ENCODE measurements around the gene MAP6.

The MAP6 gene

GRCh38 chr11:75668451-75669297 lies at the start of gene MAP6:
Gene MAP6 (minus strand): TSS chr11:75669038. CDS start chr11:75668369, 669 bp downstream.
- no peak for TF ChIP-seq JUND (IDR thresholded peaks at IDR 0.05; ENCODE audit: low read depth)
- in situ Hi-C loops (cut with HindIII; ENCODE audit: low pct_unique_long_range_greater_than_20kb, low sequenced_read_pairs) = no loop called here
- DNase-seq (ENCODE audit: low read depth in 1 of 2, low spot score in 1 of 2) = no peak

- no peak for TF ChIP-seq JUND (IDR thresholded peaks at IDR 0.05; ENCODE audit: low read depth)
- peak in 1 of 2 experiments; percentile 25 for DNase-seq (ENCODE audit: low read depth in 1 of 2, low spot score in 1 of 2)
- in situ Hi-C loops (cut with HindIII; ENCODE audit: low pct_unique_long_range_greater_than_20kb, low sequenced_read_pairs) = no loop called here
Measured at GRCh38 chr11:75717608-75718418, 49.0 kb upstream of the MAP6 start, which contains the start of gene MOGAT2. Gene MOGAT2 (plus strand): TSS chr11:75717838. CDS start chr11:75717889, 51 bp downstream.

- in situ Hi-C loops (cut with HindIII; ENCODE audit: low pct_unique_long_range_greater_than_20kb, low sequenced_read_pairs) = no loop called here
Measured at GRCh38 chr11:75716659-75717058, 47.8 kb upstream of the MAP6 start.

GRCh38 chr11:75715688-75716087 lies 46.9 kb upstream of the MAP6 start:
- no peak for TF ChIP-seq JUND (IDR thresholded peaks at IDR 0.05; ENCODE audit: low read depth)
- DNase-seq (ENCODE audit: low read depth in 1 of 2, low spot score in 1 of 2) = no peak
- in situ Hi-C loops (cut with HindIII; ENCODE audit: low pct_unique_long_range_greater_than_20kb, low sequenced_read_pairs) = no loop called here

More at GRCh38 chr11:75716659-75717058, 47.8 kb upstream of the MAP6 start:
- no peak for DNase-seq (ENCODE audit: low read depth in 1 of 2, low spot score in 1 of 2)
- no peak for TF ChIP-seq JUND (IDR thresholded peaks at IDR 0.05; ENCODE audit: low read depth)

DNA sequence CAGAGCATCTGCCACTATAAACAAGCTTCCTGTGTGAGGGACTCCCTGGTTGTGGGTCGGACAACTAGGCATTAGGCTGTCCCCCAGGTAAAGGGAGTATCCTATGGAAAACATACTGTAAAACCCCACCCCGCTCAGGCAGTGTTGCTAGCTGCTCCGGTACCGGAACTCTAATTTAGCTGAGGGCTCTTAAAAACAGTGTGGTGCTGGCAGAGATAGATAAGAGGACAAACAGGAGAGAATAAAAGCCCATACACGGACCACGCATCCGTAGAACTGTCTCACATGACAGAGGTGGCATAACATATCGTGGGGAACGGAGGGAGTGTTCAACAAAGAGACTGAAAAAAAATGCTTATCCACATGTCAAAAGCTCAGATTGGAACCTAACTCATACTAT lies 45.4 kb upstream of the MAP6 start:
- no peak for DNase-seq (ENCODE audit: low read depth in 1 of 2, low spot score in 1 of 2)
- no peak for TF ChIP-seq JUND (IDR thresholded peaks at IDR 0.05; ENCODE audit: low read depth)
- in situ Hi-C loops (cut with HindIII; ENCODE audit: low pct_unique_long_range_greater_than_20kb, low sequenced_read_pairs) = no loop called here

GRCh38 chr11:75706260-75706729 lies 37.5 kb upstream of the MAP6 start:
- TF ChIP-seq JUND (IDR thresholded peaks at IDR 0.05; ENCODE audit: low read depth) = no peak
- in situ Hi-C loops (cut with HindIII; ENCODE audit: low pct_unique_long_range_greater_than_20kb, low sequenced_read_pairs) = no loop called here
- DNase-seq (ENCODE audit: low read depth in 1 of 2, low spot score in 1 of 2) = peak; percentile 81 to 89

DNA sequence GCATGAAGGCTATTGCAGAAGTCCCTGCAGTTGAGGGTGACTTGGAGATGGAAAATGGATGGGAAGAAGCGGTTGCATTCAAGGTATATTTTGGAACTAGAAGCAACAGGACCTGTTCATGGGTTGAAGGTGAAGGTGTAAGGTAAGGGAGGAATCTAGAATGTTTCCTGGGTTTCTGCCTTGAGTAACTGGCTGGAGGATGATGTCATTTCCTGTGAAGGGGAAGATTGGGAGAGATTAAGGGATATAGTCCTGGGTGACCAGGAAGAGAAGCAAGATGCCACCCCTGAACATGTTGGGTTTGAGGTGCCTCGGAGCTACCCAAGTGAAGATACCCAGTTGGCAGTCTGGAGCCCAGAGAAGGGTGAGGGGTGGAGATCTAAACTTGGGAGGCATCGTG lies 36.7 kb upstream of the MAP6 start:
- in situ Hi-C loops (cut with HindIII; ENCODE audit: low pct_unique_long_range_greater_than_20kb, low sequenced_read_pairs) = no loop called here
- DNase-seq (ENCODE audit: low read depth in 1 of 2, low spot score in 1 of 2) = no peak
- no peak for TF ChIP-seq JUND (IDR thresholded peaks at IDR 0.05; ENCODE audit: low read depth)

DNA sequence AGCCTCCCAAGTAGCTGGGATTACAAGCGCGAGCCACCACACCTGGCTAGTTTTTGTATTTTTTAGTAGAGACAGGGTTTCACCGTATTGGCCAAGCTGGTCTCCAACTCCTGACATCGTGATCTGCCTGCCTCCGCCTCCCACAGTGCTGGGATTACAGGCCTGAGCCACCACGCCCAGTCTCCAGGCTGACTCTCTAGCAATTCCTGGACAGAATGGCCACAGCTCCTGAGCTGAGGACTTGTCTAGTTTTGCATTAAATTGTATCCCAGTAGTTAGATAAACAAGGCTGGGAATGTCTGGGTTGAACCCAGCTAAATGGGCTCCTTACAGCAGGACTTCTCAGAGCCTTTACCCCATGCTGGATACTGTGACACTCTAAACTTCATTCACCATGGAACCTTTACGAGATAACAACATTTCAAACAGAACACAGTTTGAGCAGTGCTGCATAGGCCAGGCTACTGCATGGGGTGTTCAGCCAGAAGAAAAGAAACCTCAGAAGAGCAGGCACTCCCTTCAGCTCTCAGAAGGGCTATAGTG lies 34.9 kb upstream of the MAP6 start:
- in situ Hi-C loops (cut with HindIII; ENCODE audit: low pct_unique_long_range_greater_than_20kb, low sequenced_read_pairs) = no loop called here

GRCh38 chr11:75700940-75701339 lies 32.1 kb upstream of the MAP6 start:
- no peak for TF ChIP-seq JUND (IDR thresholded peaks at IDR 0.05; ENCODE audit: low read depth)
- in situ Hi-C loops (cut with HindIII; ENCODE audit: low pct_unique_long_range_greater_than_20kb, low sequenced_read_pairs) = no loop called here
- no peak for DNase-seq (ENCODE audit: low read depth in 1 of 2, low spot score in 1 of 2)

More for the DNA sequence above, 34.9 kb upstream of the MAP6 start:
- DNase-seq (ENCODE audit: low read depth in 1 of 2, low spot score in 1 of 2) = no peak
- TF ChIP-seq JUND (IDR thresholded peaks at IDR 0.05; ENCODE audit: low read depth) = no peak

DNA sequence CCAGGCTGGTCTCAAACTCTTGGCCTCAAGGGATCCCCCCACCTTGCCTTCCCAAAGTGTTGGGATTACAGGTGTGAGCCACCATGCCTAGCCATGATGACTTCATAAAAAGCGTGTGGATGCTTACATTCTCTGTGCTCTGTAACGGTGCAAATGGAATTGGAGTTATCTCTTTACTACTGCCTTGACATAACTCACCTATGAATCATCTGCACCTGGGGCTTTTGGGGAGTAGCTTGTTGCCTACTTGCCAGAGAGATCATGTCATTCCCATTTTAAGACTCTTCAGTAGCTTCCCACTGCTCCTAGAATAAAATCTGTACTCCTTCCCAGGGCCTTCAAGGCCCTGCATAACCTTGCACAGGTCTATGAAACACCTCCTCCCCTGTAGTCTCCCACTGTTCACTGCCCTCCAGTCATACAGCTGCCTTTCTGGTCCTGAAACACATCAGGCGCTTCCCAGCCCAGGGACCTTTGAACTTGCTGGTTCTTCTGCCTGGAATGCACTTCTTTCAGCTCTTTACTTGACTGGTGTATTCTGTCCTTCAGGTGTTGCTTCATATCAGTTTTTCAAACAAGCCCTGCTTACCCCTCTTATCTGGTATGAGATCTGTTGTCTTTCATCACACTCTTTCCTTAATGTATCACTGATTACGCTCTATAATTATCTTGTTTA lies 29.2 kb upstream of the MAP6 start:
- no peak for DNase-seq (ENCODE audit: low read depth in 1 of 2, low spot score in 1 of 2)
- TF ChIP-seq JUND (IDR thresholded peaks at IDR 0.05; ENCODE audit: low read depth) = no peak
- in situ Hi-C loops (cut with HindIII; ENCODE audit: low pct_unique_long_range_greater_than_20kb, low sequenced_read_pairs) = no loop called here

DNA sequence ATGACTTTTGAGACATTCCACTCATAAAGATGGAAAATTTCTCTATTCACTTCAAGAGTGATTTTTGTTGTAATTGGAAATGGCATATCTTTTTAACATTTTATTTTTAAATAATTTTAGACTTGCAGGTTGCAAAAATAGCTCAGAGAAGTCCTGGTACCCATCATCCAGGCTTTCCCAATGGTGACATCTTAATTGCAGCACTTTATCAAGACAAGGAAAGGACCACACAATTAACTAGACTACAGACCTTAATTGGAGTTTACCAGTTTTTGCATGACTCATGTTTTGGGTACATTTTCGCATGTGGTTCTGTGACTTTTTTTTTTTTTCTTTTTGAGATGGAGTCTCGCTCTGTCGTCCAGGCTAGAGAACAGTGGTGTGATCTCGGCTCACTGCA lies 23.0 kb upstream of the MAP6 start:
- DNase-seq (ENCODE audit: low read depth in 1 of 2, low spot score in 1 of 2) = no peak
- in situ Hi-C loops (cut with HindIII; ENCODE audit: low pct_unique_long_range_greater_than_20kb, low sequenced_read_pairs) = no loop called here

More for the DNA sequence above, 23.0 kb upstream of the MAP6 start:
- TF ChIP-seq JUND (IDR thresholded peaks at IDR 0.05; ENCODE audit: low read depth) = no peak

Measured in T47D (cell line).